ENCODE results near the gene AHSA1.

DNA sequence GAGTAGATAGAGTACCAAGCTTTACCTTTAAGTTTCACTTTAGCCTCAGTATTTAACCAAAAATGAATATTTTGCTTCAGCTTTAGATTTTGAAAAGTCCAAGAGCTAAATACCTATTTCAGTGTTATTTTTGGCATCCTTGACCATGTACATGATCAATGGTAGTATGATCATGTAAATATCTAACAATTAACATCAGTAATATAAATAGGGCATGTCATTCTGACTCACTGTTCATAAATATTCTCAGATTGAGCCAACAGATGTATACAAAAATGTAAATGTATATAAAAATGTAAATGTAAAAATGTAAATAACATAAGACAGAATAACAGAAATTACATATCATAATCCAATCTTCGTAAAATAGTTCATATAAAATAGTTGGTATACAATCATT, 19.3 kb upstream of the AHSA1 start:
- TF ChIP-seq CTCF (IDR thresholded peaks at IDR 0.05; ENCODE audit: poor library complexity) = no peak
- no peak for TF ChIP-seq EZH2phosphoT487 (IDR thresholded peaks at IDR 0.05; ENCODE audit: low read depth, severe bottlenecking, unreplicated experiment)
